HCEC 1CT (cell line): ENCODE results near the gene BIRC7.
A peak's percentile ranks its signal among the peaks of the same experiment; 100 is the strongest.
"Not testable (repeated sequence)": the region's sequence is repeated elsewhere in the genome, so short reads cannot be mapped to it uniquely, and the experiment has no call there.

Source experiments
- DNase-seq: peaks from one replicate; pipeline ENCODE4 v3.0.0-alpha.2; 2017

The BIRC7 gene

DNA sequence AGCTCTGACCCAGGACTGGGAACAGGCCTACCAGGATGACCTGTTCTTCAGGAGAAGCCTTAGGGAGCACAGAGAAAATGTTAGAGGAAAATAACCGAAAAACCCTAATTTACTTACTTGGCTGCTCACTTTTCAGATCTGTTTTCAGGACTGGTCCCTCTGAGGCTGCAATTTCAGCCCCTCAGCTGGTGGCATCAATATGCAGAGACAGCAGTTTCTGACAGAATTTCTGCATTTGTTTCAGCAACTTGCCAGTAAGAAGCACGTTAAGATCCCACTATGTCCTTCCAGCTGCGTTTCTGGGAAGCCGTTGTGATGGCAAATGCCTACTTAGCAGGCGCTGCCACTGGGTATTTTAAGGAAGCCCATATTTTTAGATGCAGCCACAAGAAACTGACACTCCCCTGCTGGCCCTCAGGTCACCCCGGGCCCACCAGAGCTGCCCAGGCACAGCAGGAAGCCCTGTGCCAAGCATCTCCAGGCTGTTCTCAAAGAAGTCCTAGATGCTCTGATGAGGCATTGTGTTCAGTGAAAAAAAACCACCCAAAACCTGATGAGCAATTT lies 27.3 kb upstream of the BIRC7 start:
- DNase-seq: no peak

DNA sequence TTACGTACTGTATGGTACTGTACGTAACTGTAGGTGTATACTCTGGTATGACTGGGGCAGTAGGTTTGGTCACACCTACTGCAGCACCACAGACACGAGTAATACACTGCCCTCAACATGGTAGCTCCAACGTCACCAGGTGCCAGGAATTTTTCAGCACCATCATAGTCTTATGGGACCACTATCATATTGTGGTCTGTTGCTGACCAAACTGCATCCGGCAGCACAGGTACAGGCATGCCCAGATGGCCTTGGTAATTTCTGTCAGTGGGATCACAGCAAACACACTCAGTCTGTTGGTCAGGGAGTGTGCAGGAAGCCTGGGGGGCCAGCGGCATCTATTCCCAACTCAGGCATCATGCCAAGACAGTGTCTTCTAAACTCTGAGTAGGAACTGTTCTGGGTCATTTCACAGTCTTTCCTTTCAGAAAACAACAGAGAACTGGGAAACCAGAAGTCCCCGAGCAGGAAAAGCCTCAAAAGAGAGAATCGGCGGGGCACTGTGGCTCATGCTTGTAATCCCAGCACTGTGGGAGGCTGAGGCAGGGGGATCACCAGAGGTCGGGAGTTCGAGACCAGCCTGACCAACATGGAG lies 25.6 kb upstream of the BIRC7 start:
- DNase-seq: no peak

DNA sequence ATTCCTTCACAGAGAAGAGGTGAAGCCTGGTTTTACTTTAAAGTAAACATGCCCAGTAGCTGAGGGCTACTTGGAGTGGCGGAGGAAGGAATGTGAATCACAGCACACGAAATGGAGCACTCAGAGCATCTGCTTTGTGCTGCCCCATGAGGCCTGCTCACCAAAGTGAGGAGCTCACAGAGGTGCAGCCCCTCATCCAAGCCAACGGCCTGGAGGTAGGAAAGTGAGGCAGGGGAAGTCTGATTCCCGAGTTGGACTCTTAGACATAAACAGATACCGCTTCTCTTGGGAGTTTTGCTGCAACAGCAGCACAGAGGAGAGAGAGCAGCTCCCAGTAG lies 23.3 kb upstream of the BIRC7 start:
- DNase-seq: no peak

DNA sequence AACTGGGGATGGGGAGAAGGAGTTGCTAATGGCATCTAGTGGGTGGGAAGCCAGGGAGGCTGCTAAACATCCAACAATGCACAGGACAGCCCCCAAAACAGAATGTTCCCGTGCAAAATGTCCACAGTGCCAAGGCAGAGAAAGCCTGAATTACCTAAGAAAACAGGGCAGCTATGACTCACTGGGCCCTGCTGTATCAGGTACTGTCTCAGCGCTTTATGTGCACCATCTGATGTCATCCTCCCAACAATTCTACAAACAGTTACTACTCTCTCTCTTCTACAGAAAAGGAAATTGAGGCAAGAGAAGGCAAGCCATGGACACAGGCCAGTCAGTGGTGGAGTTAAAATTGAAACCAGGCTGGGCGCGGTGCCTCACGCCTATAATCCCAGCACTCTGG lies 22.9 kb upstream of the BIRC7 start:
- no peak for DNase-seq

DNA sequence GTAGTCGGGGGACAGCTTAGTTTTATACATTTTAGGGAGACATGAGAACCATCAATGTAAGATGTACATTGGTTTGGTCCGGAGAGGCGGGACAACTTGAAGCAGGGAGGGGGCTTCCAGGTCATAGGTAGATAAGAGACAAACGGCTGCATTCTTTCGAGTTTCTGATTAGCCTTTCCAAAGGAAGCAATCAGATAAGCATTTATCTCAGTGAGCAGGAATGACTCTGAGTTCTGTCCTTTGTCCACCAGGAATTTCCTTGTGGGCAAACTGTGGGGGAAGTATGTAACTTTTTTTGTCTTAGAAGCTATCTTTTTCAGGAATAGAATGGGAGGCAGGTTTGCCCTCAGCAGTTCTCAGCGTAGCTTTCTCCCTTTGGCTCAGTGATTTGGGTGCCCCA lies 21.2 kb upstream of the BIRC7 start:
- no peak for DNase-seq

DNA sequence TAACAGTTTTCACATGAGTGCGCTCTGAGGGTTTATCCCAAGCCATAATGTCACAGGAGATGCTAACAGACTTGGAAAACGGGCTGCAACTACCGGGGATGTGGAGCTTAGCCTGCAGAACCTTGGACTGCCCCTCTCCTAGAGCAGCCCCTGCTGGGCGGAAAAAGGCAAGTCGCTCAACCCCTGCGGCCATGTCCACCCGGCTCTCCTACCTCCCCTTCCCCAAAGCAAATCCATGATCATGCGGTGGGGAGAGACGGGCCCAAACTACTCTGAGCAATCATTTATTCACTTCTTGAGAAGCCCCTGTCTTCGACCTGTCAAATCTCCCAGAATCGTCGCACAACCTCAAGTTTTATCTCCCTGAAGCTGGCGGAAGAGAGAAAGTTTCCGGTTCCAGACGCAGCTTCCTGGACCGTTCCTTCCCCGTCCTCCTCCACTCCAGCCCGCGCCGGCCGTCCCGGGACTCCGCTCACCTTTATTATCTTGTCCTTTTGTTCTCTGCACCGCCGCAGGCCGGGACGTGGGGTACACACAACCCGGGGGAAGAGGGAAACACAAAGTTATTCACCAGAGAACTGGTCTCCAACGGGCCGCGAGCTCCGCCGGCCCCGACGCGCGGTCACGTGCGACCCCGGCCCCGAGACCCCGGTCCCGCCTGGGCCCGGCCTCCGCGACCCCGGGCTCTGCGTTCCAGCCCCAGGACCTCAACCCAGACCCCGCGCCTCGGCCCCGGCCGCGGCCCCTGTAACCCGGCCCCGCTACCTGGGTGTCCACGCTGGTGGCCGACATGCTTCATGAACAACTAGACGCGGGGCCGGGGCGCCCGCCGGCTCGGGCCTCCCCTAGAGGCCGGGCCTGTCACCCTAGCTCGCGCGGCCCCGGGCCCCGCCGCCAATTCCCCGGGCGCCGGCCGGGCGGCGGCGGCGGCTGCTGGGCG lies 20.3 kb upstream of the BIRC7 start:
- DNase-seq: peak; percentile 56

DNA sequence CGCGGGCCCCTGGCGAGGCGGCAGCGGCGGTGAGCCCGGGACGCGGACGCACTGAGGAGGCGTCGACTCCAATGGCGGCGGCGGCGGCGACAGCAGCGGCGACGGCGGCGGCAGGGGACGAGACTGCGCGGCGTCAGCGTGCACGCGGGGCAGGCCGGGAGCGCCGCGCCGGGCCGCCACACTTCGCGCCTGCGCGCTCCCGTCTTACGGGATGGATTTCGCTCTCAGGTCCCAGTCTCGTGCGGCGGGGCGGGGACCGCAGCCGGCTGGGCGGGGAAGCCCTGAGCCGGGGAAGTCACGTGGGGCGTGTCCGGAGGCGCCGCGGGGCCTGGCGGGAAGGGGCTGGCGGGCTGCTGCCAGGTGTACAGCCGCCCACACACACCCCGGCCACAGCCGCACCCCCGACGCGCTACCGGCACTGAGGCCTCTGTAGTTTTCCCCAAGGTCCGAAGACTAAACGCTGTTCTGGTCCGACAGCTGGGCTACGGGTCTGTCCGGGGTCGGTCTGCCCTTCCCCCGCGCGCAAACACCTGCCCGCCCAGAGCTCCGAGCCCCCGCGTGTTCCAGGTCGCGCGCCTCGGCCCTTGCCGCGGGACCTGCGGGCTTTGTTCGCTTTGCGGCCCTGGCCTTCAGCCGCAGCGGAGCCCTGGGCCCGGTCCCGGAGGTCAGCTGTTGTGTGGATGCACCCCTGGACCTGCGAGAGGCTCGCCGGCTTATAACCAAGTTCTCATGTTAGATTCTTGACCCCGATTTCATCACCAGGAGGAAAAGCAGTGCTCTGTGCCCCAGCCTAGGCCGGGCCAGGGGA lies 19.5 kb upstream of the BIRC7 start, which contains the start of gene YTHDF1:
Gene YTHDF1, minus strand, starts transcription at position 91 of the 808 bp plus-strand sequence. CDS start 239 bp downstream, outside the sequence.
- DNase-seq: peak; percentile 93

DNA sequence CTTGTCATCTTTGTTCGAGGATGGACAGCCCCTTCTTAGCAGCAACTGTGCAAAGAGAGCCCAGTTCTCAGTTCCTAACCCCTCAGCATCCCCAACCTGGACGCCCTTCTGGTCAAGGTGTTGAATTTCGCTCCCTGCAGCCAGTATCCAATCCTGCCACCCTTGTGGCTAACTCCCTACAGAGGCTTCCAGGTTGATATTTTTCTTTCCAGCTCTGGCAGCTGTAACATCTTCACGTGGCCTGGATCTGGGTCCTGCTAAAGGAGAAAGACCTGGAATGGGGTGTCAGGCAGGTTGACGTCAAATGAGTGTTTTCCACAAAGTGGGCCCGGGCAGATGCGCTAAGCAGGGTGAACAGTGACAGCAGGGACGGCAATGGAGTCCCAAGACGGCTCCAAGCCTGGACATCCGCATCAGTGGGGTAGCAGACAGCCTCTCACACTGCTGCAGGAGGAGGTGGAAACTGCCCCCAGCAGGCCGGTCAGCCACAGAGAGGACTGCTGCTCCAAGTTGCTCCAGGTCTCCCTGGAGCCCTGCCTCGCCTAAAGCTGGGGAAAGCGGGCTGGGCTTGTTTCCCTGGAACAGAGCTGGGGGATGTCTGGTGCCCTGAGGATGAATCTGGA lies 18.7 kb upstream of the BIRC7 start:
- no peak for DNase-seq

DNA sequence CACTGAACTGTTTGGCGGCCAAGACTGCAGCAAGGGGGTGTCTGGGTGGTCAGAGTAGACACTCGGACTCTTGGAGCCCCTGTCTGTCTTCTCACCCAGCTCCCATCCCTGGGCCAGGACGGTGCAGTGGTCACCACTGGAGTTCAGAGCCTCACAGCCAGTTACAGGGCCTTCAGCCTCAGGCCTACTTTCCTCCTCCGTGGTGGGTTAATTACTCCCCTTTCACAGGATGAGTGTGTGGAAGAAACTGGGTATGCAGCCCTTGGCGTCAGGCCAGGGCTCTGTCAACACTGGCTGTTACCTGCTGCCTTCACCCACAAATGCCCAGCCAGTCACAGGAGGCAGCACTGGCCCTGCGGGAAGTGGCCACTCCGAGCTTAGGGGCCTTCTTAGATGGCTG lies 18.0 kb upstream of the BIRC7 start:
- no peak for DNase-seq

DNA sequence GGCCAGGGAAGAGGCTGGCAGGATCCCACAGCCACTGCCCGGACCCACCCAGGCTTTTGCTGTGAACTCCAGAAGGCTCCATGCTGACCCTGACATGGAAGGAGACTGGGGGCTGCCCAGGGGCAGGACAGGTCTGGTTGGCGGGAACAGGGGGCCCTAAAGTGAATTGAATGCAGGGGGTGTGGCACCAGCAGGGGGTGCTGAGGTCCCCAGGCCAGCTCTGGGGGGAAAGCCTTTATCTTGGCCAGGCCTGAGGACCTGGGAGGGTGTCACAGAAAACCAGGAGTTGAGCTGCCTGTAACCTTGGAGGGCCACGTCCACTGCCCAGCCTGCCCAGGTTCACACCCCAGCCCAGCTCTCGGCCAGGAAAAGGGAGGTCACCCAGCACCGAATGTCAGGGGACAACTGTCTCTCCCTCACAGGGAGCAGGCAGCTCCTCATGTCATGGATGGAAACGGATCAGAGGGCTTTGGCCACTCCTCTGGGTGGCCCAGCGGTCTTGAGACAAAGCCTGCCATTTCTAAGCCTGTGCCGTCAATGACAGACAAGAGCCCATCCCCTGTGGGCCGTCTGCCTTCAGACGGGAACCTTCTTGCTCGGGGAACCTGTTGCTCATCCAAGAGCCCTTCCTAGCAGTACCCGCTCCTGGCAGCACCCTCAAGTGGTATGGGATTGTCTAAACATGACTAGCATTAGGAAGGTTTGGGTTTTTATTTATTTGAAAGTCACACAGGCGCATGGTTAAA lies 16.8 kb upstream of the BIRC7 start:
- no peak for DNase-seq

DNA sequence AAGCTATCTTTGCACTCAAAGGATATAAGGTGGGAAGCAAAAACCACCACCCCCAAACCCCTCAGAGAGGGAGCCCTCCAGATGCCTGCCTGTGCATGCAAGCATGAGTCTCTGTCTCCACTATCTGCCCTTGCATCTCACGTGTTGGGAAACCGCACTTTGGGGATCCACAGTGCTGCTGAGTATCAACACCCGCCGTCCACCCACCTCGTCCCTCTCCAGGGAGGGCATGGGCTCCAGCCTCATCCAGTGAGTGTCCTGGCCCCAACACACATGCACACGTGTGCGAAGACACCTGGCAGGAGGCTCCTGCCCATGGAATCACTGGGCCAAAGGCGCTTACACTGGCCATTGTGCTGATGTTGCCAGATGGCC lies 16.3 kb upstream of the BIRC7 start:
- no peak for DNase-seq

DNA sequence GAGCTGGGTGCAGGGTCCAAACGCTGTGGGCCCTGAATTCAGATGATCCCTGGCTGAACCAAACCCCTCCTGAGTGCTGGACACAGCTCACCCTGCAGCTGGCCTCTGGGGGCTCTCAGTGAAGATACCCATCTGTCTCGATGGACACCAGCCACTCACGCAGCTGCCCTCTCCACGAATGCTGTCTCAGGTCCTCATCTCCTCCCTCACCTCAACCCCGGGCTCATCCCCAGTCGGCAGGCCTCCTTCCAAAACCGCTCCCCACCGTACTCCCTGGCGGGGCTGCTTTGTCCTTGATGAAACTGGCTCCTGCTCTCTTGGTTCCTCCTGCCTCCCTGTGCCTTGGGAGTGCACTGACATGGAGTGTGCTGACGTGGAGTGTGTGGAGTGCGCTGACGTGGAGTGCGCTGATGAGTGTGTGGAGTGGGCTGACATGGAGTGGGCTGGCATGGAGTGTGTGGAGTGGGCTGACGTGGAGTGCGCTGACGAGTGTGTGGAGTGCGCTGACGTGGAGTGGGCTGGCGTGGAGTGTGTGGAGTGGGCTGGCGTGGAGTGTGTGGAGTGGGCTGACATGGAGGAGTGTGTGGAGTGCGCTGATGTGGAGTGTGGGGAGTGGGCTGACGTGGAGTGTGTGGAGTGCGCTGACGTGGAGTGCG lies 15.7 kb upstream of the BIRC7 start:
- no peak for DNase-seq

DNA sequence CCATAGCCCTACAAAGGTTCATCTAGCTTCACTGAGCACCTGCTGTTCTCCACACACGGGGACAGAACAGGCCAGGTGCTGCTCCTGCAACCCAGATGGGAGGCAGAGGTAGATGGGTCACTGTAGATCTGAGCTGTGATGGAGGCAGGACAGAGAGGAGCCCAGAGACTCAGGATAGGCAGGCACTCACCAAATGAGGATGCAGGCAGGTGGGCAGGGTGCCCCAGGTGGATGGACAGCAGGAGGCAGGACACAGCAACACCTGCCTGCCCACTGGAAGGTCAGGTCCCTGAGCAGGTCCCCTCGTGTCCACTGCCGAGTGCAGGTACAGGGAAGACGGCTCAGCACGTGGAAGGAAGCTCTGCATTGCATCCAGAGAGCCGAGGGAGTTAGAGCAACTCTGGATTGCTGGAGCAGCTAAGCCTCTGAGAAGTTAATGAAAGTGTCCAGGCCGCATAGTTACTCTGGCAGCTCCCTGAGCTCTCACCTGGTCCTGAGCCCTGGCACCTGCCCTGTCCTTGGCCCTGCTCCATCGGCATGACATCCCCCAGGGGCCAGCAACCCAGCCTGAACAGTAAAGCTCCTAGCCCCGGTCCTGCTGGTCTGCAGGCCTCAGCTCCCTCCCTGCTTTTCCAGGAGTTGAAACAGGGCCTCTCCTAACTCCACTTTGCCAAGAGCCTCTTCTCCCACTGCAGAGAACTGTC lies 14.9 kb upstream of the BIRC7 start:
- no peak for DNase-seq

DNA sequence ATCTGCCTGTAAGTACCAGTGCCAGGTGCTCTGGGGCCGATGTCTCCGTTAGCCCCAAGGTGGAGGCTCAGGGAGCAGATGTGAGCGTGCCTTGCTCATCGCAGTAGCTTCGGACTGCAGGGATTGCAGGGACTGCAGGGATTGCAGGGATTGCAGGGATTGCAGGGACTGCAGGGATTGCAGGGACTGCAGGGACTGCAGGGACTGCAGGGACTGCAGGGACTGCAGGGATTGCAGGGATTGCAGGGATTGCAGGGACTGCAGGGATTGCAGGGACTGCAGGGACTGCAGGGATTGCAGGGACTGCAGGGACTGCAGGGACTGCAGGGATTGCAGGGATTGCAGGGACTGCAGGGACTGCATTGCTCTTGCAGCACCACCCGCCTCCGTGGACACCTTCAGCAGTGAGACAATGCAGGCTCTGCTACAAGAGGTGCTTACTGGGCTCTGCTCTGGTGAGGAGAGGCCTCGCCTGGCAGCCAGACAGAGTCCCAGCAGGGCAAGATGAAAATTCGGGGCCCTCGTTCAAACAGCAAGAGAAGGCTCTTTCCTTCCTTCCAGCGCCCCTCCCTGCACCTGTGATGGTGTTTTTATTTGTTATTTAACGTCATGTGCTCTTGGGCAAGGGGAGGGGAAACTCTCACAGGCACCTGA lies 14.2 kb upstream of the BIRC7 start:
- DNase-seq: not testable (repeated sequence)

DNA sequence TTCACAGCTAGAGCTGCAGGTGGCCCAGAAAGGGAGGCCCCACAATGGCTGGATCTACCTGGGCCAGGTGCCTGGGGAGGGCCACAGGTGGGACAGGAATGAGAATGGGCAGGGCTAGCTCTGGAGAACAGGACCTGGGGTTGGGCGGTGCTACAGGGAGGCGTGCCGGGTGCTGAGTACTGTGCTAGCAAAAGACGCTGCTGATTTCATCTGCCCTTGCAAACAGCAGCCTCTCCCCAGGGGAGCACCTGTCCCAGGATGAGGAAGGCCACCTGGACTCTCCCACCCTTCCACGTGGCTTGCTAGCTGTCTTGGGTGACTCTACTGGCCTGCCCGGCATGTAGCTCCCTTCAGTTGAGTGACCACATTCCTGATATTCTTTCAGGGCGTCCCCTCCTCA lies 13.2 kb upstream of the BIRC7 start:
- DNase-seq: no peak

DNA sequence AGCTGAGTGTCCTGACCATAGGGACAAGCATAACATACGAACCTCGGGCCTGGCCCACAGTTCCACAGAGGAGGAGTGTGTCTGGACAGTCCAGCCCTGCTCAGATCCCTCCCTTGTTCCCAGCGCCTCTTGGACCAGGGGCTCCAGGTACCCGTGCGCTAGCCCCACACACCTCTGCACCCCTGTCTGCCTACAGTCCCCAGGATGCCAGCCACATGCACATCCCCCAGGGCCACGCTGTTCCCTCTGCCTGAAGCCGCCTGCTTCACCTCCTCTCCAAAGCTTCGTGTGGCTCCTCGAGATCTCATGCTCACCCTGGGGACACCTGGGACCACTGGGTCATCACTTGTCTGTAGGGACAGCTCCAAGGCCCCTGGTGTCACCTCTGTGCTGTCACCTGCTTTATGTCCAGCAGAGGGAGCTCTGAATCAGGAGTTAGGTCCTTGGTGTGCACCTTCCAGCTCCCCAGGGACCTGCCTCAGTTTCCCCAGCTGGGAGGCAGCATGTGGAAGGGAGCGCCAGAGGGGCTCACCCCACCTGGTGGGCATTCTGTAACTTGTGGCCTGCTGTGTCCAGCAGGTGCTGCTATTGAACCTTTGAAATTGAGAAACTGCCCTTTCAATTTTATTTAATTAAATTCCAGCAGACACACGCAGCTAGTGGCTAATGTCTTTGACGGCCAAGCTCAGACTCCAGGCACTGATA lies 12.4 kb upstream of the BIRC7 start:
- DNase-seq: no peak

DNA sequence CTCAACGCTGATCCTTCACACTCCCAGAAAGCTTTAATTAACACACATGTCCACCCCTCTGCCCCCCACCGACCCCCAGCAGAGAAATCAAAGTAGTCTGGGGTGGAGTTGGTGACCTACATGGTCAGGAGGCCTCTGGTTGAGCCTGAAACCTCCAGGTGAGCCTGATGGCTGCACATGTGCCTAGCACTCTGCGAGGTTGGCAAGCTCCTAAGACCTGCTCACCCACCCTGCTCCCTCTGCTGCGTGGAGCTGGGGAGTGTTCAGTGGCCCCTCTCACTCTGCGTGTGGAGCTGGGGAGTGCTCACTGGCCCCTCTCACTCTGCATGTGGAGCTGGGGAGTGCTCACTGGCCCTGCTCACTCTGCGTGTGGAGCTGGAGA lies 11.9 kb upstream of the BIRC7 start:
- no peak for DNase-seq

DNA sequence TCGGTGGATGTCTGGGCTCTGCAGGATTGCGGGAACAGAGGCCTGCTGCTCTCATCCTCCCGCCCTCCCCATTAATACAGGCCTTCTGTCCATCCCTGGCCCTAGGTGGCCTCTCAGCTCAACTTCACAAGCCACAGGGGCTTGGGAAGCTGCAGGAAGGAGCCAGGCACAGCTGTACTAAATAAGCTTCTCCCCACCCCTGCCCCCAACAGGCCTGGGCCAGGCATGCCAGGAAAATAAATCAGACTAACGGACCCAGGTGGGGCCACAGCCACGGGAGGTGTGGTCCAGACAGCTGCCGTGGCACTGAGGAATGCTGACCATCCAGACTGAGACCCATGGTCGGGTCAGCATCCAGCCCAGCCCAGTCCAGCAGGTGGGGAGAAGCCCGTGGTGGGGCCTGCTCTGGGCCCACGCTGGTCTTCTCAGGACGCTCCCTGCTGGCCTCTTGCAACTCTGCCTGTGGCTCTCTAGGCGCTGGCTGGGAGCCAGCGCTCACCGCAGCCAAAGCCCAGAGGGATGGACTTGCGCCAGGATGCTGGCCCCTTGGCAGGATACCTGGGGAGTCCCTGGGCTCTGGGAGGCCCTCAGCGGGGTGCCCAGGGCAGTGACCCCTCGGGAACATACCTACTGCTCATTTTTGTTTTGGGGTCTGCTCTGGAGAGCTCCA lies 11.2 kb upstream of the BIRC7 start:
- peak; percentile 50 for DNase-seq

DNA sequence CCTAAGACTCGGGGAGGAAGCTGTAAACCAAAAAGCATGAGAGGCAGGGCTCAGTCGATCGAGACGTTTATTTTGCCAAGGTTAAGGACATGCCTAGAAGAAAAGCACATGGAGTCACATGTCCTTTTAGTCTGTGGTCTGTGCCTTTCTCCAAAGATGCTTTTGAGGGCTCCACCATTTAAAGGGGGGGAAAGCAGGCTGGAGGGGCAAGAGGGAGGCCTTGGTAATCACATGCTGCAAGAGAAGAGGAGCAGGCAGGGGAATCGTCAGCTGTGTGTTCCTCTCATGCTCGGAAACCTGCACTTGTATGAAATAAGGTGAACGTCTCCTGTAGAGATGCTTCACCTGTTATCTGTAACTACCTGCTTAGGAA lies 10.6 kb upstream of the BIRC7 start:
- no peak for DNase-seq
